Fibroblast of lung (primary cell): ENCODE data around the gene EPHB2.

Experiments used
- CTCF ChIP-seq, 2 donors: IDR thresholded peaks in 1 of 2; conservative IDR thresholded peaks in 1 of 2; 1 replicate in 1 of 2; 2 replicates in 1 of 2; pipeline ENCODE4 v1.5.1; 2011 to 2012; ENCODE audit warnings: low read length in 2 of 2, control low read depth in 1 of 2, inconsistent platforms in 1 of 2, low read depth in 1 of 2, mild to moderate bottlenecking in 1 of 2
- EZH2 ChIP-seq: IDR thresholded peaks from 2 replicates; pipeline ENCODE4 v1.5.1; 2012; ENCODE audit warnings: low read length, control low read depth, mild to moderate bottlenecking; ENCODE audit errors: missing control alignments

GRCh38 chr1:22803833-22804232, 93.2 kb downstream of the EPHB2 start:
- no peak for TF ChIP-seq EZH2
- no peak for TF ChIP-seq CTCF (conservative IDR thresholded peaks at IDR 0.05 in 1 of 2, IDR thresholded peaks at IDR 0.05 in 1 of 2; ENCODE audit: low read depth in 1 of 2, low read length in 2 of 2)
